Measurements from ENCODE around the gene IPPK.

Gene IPPK

GRCh38 chr9:92715488-92716231 lies 45.7 kb upstream of the IPPK start:
- TF ChIP-seq, protein P1, sequence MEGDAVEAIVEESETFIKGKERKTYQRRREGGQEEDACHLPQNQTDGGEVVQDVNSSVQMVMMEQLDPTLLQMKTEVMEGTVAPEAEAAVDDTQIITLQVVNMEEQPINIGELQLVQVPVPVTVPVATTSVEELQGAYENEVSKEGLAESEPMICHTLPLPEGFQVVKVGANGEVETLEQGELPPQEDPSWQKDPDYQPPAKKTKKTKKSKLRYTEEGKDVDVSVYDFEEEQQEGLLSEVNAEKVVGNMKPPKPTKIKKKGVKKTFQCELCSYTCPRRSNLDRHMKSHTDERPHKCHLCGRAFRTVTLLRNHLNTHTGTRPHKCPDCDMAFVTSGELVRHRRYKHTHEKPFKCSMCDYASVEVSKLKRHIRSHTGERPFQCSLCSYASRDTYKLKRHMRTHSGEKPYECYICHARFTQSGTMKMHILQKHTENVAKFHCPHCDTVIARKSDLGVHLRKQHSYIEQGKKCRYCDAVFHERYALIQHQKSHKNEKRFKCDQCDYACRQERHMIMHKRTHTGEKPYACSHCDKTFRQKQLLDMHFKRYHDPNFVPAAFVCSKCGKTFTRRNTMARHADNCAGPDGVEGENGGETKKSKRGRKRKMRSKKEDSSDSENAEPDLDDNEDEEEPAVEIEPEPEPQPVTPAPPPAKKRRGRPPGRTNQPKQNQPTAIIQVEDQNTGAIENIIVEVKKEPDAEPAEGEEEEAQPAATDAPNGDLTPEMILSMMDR (IDR thresholded peaks at IDR 0.05; ENCODE audit: low read depth, low read length): no peak
- no peak overlapping the region for H3K4me3 ChIP-seq (ENCODE audit: low read depth, low read length)

- no peak overlapping the region for H3K4me3 ChIP-seq (ENCODE audit: low read depth, low read length)
- TF ChIP-seq, protein P1 (IDR thresholded peaks at IDR 0.05; ENCODE audit: low read depth, low read length): no peak
These were observed 45.0 kb upstream of the IPPK start for GRCh38 chr9:92714787-92715487.

DNA sequence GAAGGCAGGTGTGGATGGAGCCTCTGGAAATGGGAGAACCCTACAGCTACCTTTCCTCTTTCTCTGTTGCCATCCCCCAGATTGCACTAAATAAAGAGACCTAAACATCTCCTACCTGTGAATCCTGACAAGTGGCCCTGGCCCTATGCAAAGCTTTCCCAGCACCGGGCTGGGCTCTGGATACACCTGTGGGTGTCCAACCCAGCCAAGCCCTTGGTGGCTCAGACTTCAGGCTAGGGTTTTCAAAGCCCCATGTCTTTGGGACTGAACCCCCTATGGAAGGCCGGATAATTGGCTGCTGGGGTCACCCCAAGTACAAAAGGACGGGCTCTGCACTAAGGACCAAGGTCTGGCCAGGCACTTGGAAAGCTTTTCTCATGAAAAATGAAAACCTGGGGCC lies 44.1 kb upstream of the IPPK start:
- H3K4me3 ChIP-seq (ENCODE audit: low read depth, low read length): no peak overlapping the region
- TF ChIP-seq, protein P1 (IDR thresholded peaks at IDR 0.05; ENCODE audit: low read depth, low read length): no peak

- no peak overlapping the region for H3K4me3 ChIP-seq (ENCODE audit: low read depth, low read length)
- TF ChIP-seq, protein P1 (IDR thresholded peaks at IDR 0.05; ENCODE audit: low read depth, low read length): no peak
These were observed 43.6 kb upstream of the IPPK start for GRCh38 chr9:92713528-92713927.

DNA sequence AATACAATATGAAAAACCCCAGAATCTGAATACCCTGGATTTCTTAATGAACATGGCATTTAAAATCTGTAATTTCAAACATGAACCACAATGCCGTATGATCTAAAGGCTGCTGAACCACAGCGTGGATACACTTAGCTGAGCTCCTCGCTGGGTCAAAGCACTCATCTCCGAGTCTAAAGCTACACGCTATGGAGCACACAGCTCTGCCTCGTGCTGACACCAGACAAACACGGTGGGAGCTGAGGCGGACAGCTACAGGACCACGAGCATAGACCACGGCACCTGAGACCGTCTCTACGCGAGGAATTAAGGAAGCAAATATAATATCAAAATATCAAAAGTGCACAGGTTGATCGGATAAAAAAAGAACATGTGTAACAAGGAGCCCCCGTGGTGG lies 42.8 kb upstream of the IPPK start:
- TF ChIP-seq, protein P1 (IDR thresholded peaks at IDR 0.05; ENCODE audit: low read depth, low read length): no peak
- H3K4me3 ChIP-seq (ENCODE audit: low read depth, low read length): no peak overlapping the region

GRCh38 chr9:92711844-92712243 lies 41.9 kb upstream of the IPPK start:
- no peak overlapping the region for H3K4me3 ChIP-seq (ENCODE audit: low read depth, low read length)
- TF ChIP-seq, protein P1 (IDR thresholded peaks at IDR 0.05; ENCODE audit: low read depth, low read length): no peak

DNA sequence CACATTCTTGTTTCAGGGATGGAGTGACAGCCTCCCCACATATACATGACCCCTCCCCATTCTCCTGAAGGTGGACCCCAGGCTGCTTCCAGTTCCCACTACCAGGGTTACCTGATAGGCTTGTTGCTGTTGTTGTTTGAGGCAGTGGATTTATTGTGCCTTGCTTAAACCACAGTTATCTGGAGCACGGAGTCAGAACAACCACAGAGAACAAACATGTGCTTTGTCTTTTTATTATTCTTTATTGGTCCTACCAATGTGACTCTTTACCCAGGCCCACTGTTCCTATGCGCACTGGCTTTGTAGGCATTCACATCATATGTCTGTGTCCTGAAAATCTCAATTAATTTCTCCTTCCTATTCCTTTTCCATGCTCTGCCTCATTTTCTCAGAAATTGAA lies 41.2 kb upstream of the IPPK start:
- TF ChIP-seq, protein P1 (IDR thresholded peaks at IDR 0.05; ENCODE audit: low read depth, low read length): no peak
- H3K4me3 ChIP-seq (ENCODE audit: low read depth, low read length): no peak overlapping the region

Measured in WI38 (cell line).